ENCODE results near the gene GALM.
"Not testable (repeated sequence)": the region's sequence is repeated elsewhere in the genome, so short reads cannot be mapped to it uniquely, and the experiment has no call there.

The GALM gene

GRCh38 chr2:38701542-38701941, 35.6 kb downstream of the GALM start:
- H3K9me3 Mint-ChIP-seq = no peaks in the 10 kb centered on the region
- peaks cover 33% of the 10 kb centered on the region for H3K36me3 Mint-ChIP-seq (ENCODE audit: low read depth)
- no peak overlapping the region for H3K4me3 Mint-ChIP-seq
- H3K4me1 Mint-ChIP-seq = peaks cover 4% of the 10 kb centered on the region
- no peak overlapping the region for H3K27ac Mint-ChIP-seq
- no peaks in the 10 kb centered on the region for H3K27me3 Mint-ChIP-seq (ENCODE audit: low read depth)
- TF ChIP-seq CTCF (IDR thresholded peaks at IDR 0.05; ENCODE audit: unreplicated experiment in 3 of 3) = no peak

GRCh38 chr2:38702413-38702812, 36.5 kb downstream of the GALM start:
- no peak for TF ChIP-seq CTCF (IDR thresholded peaks at IDR 0.05; ENCODE audit: unreplicated experiment in 3 of 3)
- Mint-ChIP-seq H3K4me3 (no peak overlapping the region), H3K27me3 (ENCODE audit: low read depth) (no peaks in the 10 kb centered on the region), H3K9me3 (no peaks in the 10 kb centered on the region), H3K27ac (no peak overlapping the region), H3K4me1 (peaks cover 4% of the 10 kb centered on the region), H3K36me3 (ENCODE audit: low read depth) (peaks cover 31% of the 10 kb centered on the region)

GRCh38 chr2:38703336-38703735, 37.4 kb downstream of the GALM start:
- H3K9me3 Mint-ChIP-seq; H3K4me3 Mint-ChIP-seq; H3K4me1 Mint-ChIP-seq; H3K27me3 Mint-ChIP-seq (ENCODE audit: low read depth); H3K27ac Mint-ChIP-seq: not testable (repeated sequence)
- peaks cover 28% of the 10 kb centered on the region for H3K36me3 Mint-ChIP-seq (ENCODE audit: low read depth)

GRCh38 chr2:38704664-38705063, 38.8 kb downstream of the GALM start:
- Mint-ChIP-seq H3K4me1 (peaks cover 4% of the 10 kb centered on the region), H3K27ac (no peak overlapping the region), H3K9me3 (no peaks in the 10 kb centered on the region), H3K27me3 (ENCODE audit: low read depth) (no peaks in the 10 kb centered on the region), H3K4me3 (no peak overlapping the region), H3K36me3 (ENCODE audit: low read depth) (peaks cover 24% of the 10 kb centered on the region)
- no peak for TF ChIP-seq CTCF (IDR thresholded peaks at IDR 0.05; ENCODE audit: unreplicated experiment in 3 of 3)

- no peak overlapping the region for H3K27ac Mint-ChIP-seq
- no peak overlapping the region for H3K4me3 Mint-ChIP-seq
- no peak for TF ChIP-seq CTCF (IDR thresholded peaks at IDR 0.05; ENCODE audit: unreplicated experiment in 3 of 3)
- H3K27me3 Mint-ChIP-seq (ENCODE audit: low read depth) = no peaks in the 10 kb centered on the region
- peaks cover 3% of the 10 kb centered on the region for H3K9me3 Mint-ChIP-seq
- peaks cover 4% of the 10 kb centered on the region for H3K4me1 Mint-ChIP-seq
- H3K36me3 Mint-ChIP-seq (ENCODE audit: low read depth) = peaks cover 19% of the 10 kb centered on the region
Measured at GRCh38 chr2:38706846-38707345, 41.0 kb downstream of the GALM start.

- Mint-ChIP-seq H3K27ac (peak overlapping the region in 2 of 3 experiments; percentile 11 to 13), H3K36me3 (ENCODE audit: low read depth) (peaks cover 26% of the 10 kb centered on the region)
- not testable (repeated sequence) for H3K9me3 Mint-ChIP-seq; H3K4me1 Mint-ChIP-seq; H3K27me3 Mint-ChIP-seq (ENCODE audit: low read depth); H3K4me3 Mint-ChIP-seq
Measured at GRCh38 chr2:38708491-38708890, 42.6 kb downstream of the GALM start.

- TF ChIP-seq CTCF (IDR thresholded peaks at IDR 0.05; ENCODE audit: unreplicated experiment in 3 of 3) = no peak
- no peaks in the 10 kb centered on the region for H3K27me3 Mint-ChIP-seq (ENCODE audit: low read depth)
Measured at GRCh38 chr2:38708900-38709566, 43.1 kb downstream of the GALM start.

More at GRCh38 chr2:38708900-38709566, 43.1 kb downstream of the GALM start:
- Mint-ChIP-seq H3K36me3 (ENCODE audit: low read depth) (peaks cover 29% of the 10 kb centered on the region), H3K4me1 (no peaks in the 10 kb centered on the region), H3K4me3 (no peak overlapping the region), H3K27ac (peak overlapping the region in 2 of 3 experiments; percentile 11 to 13), H3K9me3 (peaks cover 3% of the 10 kb centered on the region)

All from nephron (organoid).